ENCODE data around the gene KDR. TPM values are rescaled to one million over a fixed set of nuclear protein-coding genes. Genes with fewer than 3 reads are reported as not detected.

Gene KDR
- total RNA-seq, 4 donors from 2014 or later, result 1.9 to 7.5 (median 3.9) TPM

DNA sequence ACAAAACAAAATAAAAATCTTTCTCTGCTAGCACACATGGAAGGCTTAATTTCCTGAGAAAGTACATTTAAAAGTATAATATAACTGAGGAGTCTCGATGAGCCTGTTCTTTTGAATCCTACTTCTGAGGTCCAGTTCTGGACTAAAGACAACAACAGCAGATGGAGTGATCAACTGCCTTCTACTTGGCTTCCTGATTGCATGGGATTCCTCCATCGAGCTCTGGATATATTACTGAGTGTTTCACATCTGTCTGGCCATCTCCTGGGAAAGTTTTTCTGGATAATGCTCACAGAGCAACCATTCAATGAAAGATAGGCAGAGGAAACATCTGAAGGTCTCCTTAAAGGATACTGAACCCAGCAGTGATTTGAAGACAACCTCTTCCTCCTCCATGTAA lies 42.6 kb downstream of the KDR start:
- Histone ChIP-seq H3K27ac (no peak overlapping the region), H3K4me3 (no peak overlapping the region), H3K4me1 (no peaks in the 10 kb centered on the region), H3K9me3 (no peaks in the 10 kb centered on the region), H3K27me3 (no peaks in the 10 kb centered on the region), H3K36me3 (no peaks in the 10 kb centered on the region)
- WGBS, 2 donors (ENCODE audit: low coverage in 1 of 2), result 44 to 83% methylated on average over 1 to 2 of the region's 2 CpGs
- TF ChIP-seq CTCF (IDR thresholded peaks at IDR 0.05), result no peak
- no peak for TF ChIP-seq POLR2A (IDR thresholded peaks at IDR 0.05)
- TF ChIP-seq POLR2AphosphoS5 (IDR thresholded peaks at IDR 0.05), result no peak
- TF ChIP-seq EP300 (IDR thresholded peaks at IDR 0.05; ENCODE audit: low read depth), result no peak
- no peak for DNase-seq
- in situ Hi-C loops (cut with MboI; ENCODE audit: low pct_ligation_motif_present in 1 of 4, low pct_unique_long_range_greater_than_20kb in 1 of 4, low sequenced_read_pairs in 3 of 4) (no loop called here), intact Hi-C loops (cut with DNase I; ENCODE audit: low total_unique reads) (no loop called here)

DNA sequence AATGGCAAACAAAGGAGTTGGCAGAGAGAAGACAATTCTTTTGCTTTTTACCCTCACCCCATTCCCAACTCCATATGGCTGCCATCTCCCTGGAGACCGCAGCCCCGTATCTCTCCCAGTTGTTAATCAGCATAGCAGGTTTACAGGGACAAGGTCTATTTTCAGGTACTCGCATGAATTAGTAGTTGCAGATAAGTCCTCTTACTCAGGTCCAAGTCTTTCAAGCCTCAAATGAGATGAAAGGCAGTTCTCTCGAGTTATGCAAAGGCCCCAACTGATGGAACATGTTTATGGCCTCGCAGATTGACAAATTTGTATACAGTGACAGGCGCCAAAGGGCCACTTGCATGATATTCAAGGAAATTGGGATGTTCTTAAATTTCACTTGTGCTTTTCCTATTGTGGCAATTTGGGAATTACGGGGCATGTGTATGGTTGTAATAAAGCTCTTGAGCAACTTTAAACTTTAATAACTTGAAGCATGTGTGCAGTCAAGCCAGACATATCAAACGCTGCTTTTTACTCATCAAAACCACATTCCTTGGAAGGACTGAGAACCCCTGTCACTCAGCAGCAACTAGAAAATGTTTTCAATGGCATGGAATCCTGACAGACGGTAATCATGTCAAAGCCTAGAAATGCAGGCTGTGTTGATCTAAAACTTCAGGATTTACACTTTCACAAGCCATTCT lies 45.1 kb downstream of the KDR start:
- TF ChIP-seq POLR2AphosphoS5 (IDR thresholded peaks at IDR 0.05) (no peak), POLR2A (IDR thresholded peaks at IDR 0.05) (no peak), CTCF (IDR thresholded peaks at IDR 0.05) (no peak), EP300 (IDR thresholded peaks at IDR 0.05; ENCODE audit: low read depth) (no peak)
- in situ Hi-C loops (cut with MboI; ENCODE audit: low pct_ligation_motif_present in 1 of 4, low pct_unique_long_range_greater_than_20kb in 1 of 4, low sequenced_read_pairs in 3 of 4), result no loop called here

DNA sequence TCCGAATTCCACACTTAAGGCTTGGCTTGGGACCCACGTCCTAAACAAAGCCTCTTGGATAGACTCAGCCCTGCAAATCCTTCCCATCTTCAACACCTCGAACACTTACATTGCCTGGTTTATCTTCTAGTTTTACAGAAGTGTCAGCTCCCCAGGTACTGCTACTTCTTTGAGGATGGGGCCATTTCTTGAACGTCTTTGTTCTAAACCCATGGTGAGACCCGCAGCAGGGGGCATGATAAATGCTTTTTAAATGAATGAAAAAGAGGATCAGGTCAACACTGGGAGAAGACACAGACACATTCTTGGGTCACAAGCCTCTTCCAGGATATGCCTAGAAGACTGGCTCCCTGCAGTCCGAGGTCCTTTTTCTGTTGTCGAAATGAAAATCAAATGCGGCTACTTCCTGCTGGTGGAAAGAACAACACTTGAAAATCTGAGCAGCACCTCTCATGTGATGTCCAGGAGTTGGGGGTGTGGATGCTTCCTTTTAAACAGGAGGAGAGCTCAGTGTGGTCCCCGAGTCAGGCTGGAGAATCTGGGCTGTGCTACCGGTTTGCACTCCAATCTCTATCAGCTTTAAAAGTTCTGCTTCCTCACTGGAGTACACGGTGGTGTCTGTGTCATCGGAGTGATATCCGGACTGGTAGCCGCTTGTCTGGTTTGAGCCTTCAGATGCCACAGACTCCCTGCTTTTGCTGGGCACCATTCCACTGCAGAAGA lies 45.8 kb downstream of the KDR start:
- no peaks in the 10 kb centered on the region for H3K36me3 ChIP-seq
- 78 to 81% methylated on average over 10 to 14 of the region's 14 CpGs for WGBS, 2 donors (ENCODE audit: low coverage in 1 of 2)
- no peak for DNase-seq
- no peak overlapping the region for H3K27ac ChIP-seq
- no peak overlapping the region for H3K4me3 ChIP-seq
- H3K4me1 ChIP-seq, result no peaks in the 10 kb centered on the region
- no peak for TF ChIP-seq POLR2AphosphoS5 (IDR thresholded peaks at IDR 0.05)
- no peak for TF ChIP-seq CTCF (IDR thresholded peaks at IDR 0.05)
- no peak for TF ChIP-seq EP300 (IDR thresholded peaks at IDR 0.05; ENCODE audit: low read depth)
- TF ChIP-seq POLR2A (IDR thresholded peaks at IDR 0.05), result no peak
- H3K27me3 ChIP-seq, result no peaks in the 10 kb centered on the region
- in situ Hi-C loops (cut with MboI; ENCODE audit: low pct_ligation_motif_present in 1 of 4, low pct_unique_long_range_greater_than_20kb in 1 of 4, low sequenced_read_pairs in 3 of 4) (no loop called here), intact Hi-C loops (cut with DNase I; ENCODE audit: low total_unique reads) (no loop called here)
- H3K9me3 ChIP-seq, result no peaks in the 10 kb centered on the region

More for the DNA sequence above, 45.1 kb downstream of the KDR start:
- H3K4me3 ChIP-seq, result no peak overlapping the region
- no peaks in the 10 kb centered on the region for H3K4me1 ChIP-seq
- 67 to 70% methylated on average over 6 to 9 of the region's 9 CpGs for WGBS, 2 donors (ENCODE audit: low coverage in 1 of 2)
- H3K36me3 ChIP-seq, result no peaks in the 10 kb centered on the region
- H3K27me3 ChIP-seq, result no peaks in the 10 kb centered on the region
- DNase-seq, result no peak
- no peak overlapping the region for H3K27ac ChIP-seq
- H3K9me3 ChIP-seq, result no peaks in the 10 kb centered on the region
- intact Hi-C loops (cut with DNase I; ENCODE audit: low total_unique reads), result no loop called here

GRCh38 chr4:55078987-55079386 lies 46.4 kb downstream of the KDR start:
- no peak overlapping the region for H3K27ac ChIP-seq
- in situ Hi-C loops (cut with MboI; ENCODE audit: low pct_ligation_motif_present in 1 of 4, low pct_unique_long_range_greater_than_20kb in 1 of 4, low sequenced_read_pairs in 3 of 4), result no loop called here
- no peaks in the 10 kb centered on the region for H3K36me3 ChIP-seq
- no peaks in the 10 kb centered on the region for H3K9me3 ChIP-seq
- H3K4me3 ChIP-seq, result no peak overlapping the region
- H3K27me3 ChIP-seq, result no peaks in the 10 kb centered on the region
- no peak for DNase-seq
- intact Hi-C loops (cut with DNase I; ENCODE audit: low total_unique reads), result no loop called here
- TF ChIP-seq POLR2A (IDR thresholded peaks at IDR 0.05) (no peak), EP300 (IDR thresholded peaks at IDR 0.05; ENCODE audit: low read depth) (no peak), CTCF (IDR thresholded peaks at IDR 0.05) (no peak), POLR2AphosphoS5 (IDR thresholded peaks at IDR 0.05) (no peak)
- WGBS, 2 donors (ENCODE audit: low coverage in 1 of 2), result 87 to 96% methylated on average over 3 to 8 of the region's 8 CpGs
- no peaks in the 10 kb centered on the region for H3K4me1 ChIP-seq

Measured in transverse colon (tissue), 4 donors.